HG02885 (cell line): ENCODE measurements around the gene SACM1L.

Experiments
- ATAC-seq: cut with Tn5 transposase; IDR thresholded peaks from one replicate; pipeline ENCODE4 v1.9.1; 2021; ENCODE audit warnings: mild to moderate bottlenecking; ENCODE audit not compliant: unreplicated experiment, poor library complexity

SACM1L gene

DNA sequence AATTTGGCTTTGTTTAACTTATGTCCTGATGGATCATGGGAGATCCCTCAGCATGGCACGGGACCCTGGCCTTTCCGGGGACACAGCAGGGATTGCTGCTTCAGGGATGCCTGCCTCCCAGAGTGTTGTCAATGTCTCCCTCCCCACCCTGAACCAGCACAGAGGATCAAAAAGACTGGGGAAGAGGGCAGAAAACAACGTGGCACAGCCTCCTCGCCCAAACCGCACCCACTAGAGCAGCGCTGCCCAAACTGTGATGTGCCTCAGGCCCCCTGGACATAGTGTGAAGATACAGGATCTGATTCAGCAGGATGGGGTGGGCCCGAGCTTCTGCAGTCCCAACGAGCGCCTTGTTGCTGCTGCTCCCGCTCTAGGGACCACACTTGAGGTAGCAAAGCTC, 72.6 kb downstream of the SACM1L start:
- no peak for ATAC-seq

- ATAC-seq: no peak
These were observed 73.6 kb downstream of the SACM1L start for GRCh38 chr3:45762647-45763302.

DNA sequence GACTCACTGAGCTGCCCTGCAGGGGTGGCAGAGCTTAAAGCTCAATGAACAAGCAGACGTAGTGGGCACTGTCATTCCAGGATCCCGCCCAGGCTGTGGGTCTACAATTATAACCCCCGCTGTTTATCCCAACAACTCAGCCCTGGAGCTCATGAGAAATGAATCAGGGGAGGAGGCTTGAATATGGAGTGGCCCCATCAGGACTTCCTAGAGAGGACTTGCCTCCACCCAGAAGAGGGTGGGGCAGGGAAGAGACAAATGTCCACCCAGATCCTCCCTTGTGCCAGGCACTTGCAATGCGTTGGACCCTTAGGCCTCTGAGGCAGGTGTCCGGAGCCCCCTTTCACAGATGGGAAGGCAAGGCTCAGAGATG, 74.1 kb downstream of the SACM1L start:
- ATAC-seq: no peak

GRCh38 chr3:45765266-45765851, 76.2 kb downstream of the SACM1L start:
- no peak for ATAC-seq

DNA sequence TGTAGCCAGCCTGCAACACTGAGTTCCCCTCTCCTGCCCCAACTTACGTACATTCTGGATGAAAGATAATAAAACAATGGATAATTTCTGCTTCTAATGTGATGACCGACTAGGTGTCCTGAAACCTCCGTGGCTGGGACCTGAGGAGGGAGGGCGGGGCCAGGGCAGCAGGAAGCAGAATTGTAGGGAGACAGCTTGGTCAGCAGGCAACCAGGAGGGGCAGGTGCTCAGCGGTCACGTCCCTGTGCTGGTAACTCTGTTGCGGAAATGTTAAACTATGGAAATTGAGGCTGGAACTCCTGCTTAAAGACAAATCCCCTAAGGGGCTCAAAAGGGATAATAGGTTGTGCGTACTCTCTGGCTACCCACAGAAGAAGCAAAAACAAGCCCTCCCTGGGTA, 76.8 kb downstream of the SACM1L start:
- ATAC-seq: no peak

GRCh38 chr3:45771166-45771775, 82.1 kb downstream of the SACM1L start:
- ATAC-seq: no peak

DNA sequence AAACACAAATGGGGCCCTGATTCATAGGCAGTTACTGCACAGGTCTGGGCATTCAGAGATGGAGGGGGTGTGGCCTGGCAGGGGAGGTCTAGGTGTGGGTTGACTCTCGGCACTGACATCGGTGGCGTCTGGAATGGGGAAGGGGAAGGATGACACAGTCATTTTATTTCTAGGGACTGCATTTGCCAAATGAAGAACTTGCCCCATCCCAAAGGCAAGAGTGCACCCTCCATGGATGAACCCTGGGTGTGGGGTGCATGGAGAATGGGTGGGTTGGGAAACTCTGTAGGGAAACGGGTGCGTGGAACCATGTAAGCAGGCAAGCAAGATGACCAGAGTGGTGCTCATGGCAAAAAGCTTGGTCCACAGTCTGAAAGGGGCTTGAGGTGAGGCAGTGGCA, 82.6 kb downstream of the SACM1L start:
- no peak for ATAC-seq

GRCh38 chr3:45772341-45773035, 83.3 kb downstream of the SACM1L start:
- ATAC-seq: no peak

- no peak for ATAC-seq
These were observed 83.9 kb downstream of the SACM1L start for GRCh38 chr3:45773072-45773471.

DNA sequence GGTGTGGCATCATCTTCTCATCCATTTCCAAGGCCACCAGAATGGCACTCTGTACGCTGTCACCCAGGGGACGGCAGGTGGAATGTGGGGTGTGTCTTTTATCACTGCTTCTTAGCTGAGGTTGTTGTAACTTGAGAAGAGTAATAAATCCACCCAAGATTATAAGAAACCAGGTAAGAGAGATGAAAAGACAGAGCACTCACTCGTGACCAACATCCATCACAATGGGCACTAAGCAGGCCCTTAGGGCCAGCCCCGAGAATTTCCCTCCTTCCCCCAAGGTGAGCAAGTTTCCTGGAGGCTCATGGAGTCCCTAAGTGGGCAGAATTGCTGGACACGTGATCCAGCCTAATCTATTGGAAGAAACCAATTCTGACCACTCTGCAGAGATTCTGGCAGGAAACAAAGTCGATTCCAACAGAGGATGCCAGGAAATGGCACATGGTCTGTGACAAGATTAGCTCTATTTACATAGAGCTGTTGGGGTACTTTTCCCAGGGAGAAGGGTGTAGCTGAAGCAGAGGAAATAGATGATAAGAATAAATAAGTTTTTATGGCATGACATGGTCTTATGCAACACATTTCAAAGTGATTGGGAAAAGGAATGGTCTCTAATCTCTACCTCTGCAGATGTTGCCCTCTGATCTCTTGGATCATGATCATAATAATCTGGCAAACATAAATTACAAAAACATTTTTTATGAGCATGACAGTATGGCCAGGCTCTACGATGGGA, 84.7 kb downstream of the SACM1L start:
- ATAC-seq: no peak

DNA sequence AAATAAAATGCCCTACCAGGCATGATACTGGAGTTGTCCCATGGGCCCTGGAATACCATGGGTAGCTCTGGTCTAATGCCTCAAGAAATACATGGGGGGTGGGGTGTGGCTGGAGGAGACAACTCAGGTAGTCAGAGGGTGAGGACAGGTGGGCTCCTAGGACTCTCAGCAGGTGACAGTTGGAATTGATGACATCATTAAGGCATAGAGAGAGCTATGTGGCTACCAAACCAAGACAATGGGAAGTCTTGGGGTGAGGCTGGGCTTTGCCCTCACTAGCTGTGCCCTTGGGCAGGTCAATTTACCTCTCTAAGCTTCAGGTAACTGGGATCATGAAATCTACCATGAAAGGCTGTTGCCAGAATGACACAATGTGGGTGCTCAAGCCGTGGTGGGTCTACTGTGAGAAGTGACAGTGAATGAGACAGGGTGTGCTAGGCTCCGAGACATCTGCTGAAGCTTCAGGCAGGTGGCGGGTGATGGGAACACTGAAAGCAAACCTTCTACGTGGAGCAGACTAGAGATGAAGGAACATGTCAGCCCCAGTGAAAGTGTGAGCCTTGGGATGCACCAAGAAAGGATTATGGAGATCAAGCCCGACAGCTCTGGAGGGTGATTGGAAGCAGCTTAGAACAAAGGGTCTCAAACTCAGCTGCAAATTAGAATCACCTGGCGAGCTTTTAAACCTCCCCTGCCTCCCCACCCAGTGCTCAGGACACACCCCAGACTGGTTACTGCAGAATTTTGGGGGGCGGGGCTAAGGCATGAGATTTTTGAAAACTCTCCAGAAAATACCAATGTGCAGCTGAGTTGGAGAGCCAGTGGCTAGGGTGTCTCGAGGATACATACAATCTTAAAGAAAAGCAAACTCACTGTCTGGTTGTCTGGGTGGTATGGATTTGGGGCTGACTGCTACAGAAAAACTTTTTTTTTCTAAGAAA, 85.7 kb downstream of the SACM1L start:
- no peak for ATAC-seq

DNA sequence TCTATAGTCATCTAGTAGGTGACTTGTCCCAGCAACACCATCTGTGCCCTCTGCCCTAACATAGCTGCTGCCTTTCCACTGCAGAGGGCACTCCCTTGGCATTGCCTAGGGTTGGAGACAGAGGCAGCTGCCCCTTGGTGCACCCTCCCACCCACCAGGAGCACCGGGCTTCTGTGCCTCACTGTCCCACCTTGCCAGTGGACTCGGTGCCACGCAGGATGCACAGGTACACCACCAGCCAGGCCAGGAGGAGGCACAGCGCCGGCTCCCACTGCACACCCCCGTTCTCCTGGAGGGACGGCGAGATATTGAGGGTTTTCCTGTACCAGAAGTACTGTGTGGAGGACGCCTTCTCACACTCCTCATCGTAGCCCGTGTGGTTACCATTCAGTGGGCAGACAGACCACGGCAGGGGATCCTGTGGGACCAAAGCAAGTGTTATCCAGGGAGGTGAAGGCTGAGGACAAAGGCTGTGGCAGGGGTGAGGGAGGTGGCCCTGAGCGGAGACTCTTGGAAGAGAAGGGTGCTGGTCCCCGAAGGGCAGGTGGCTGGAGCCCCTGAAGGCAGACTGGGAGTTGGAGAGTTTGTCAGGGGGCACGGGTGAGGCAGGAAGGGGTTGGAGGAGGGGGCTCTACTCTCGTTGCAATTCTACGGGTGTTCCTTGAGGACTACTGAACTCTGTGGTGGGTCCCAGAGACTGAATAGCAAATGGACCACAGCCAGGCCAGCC, 86.5 kb downstream of the SACM1L start:
- ATAC-seq: no peak

DNA sequence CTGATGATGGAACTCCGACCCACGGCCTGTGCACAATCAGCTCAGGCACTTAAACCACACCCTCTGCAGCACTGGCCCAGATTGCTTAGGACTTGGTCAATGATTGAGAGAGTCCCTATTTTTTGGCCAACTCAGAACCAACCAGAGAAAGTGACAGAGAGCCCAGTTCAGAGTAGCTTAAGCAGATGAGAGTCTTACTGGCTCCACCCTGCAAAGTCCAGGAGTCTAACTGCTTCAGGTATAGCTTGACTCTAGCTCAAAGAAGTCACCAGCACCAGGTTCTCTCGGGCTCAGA, 87.1 kb downstream of the SACM1L start:
- ATAC-seq: no peak

- ATAC-seq: no peak
These were observed 87.4 kb downstream of the SACM1L start for GRCh38 chr3:45776611-45777010.

DNA sequence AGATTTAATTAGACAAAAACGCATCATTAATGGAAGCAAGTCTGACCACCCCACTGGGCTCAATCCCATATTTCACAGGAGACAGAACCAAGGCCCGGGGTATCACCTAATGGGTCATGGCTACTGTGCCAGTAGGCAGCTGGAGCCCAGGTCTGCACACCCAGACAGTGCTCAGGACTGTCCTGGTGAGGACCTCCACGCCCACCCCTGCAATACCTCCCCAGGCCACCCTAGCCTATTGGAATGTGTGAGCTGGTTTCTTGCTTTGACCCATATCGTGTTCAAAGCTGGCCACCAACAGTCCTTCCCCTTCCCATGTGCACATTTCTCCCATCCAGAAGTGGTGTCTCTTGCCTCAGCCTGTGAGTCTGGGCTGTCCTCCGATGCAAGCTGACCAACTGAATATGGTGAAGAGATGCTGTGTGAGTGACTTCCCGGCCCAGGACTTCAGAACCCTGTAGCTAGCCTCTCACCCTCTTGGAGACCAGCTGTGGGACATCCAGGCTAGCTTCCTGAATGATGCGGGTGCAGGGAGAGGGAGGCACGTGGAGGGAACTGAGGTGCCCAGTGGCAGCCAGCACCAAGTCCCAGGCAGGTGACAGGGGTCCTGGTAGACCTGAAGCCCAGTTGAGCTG, 88.0 kb downstream of the SACM1L start:
- ATAC-seq: no peak

DNA sequence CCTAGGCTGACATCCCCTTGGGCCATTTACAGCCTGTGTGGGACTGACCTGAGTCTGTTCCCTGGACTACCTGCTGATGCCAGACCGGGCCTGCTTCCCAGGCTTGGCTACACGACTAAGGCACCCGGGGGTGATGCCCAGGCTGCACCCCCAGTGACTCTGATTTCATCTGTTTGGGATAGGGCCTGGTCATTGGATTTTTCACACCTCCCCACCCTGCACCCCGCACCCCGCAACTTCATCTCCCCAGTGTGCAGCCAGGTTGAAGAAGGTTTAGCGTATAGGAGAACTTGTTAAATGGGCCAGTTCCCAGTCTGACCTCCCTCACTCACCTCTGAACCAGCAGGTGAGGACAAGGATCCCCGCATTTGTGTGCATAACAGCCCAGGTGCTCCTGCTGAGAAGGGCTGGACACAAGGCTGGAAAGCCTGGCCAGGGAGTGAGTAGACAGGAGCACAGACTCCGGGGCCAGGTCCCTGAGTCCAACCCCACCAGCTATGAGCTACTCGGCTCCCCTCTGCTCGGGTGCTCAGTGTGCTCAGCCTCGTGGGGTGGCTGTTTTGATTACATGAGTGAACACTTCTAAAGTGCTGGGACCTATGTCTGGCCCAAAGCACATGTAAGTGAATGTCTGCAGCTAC, 88.7 kb downstream of the SACM1L start:
- ATAC-seq: no peak

- ATAC-seq: no peak
These were observed 89.6 kb downstream of the SACM1L start for GRCh38 chr3:45778761-45779201.
